K562 (cell line): ENCODE measurements around the gene IGF1R. TPM values are rescaled to one million over a fixed set of nuclear protein-coding genes. Genes with fewer than 3 reads are reported as not detected.

Experiments used
- ATAC-seq: fragments of 200-7000 bp; cut with Tn5 transposase; 3 replicates; pipeline ENCODE4 v1.9.1; 2020; ENCODE audit warnings: moderate library complexity
- BruUV-seq: library from RNA; stranded (reverse); fragments of 400-500 nt; replicated peaks from 2 replicates; lab custom pipeline; 2021; lab: Mats Ljungman, UMichigan
- CTCF ChIA-PET: fragments of 300-600 bp; formaldehyde crosslinking; extraction: SDS; loops from one replicate; lab custom pipeline; 2021; ENCODE audit warnings: low intra/inter-chr PET ratio; lab: Yijun Ruan, JAX
- POLR2A ChIA-PET: fragments of 300-600, 350-650 bp; sonication (Branson Sonifier 250); formaldehyde crosslinking; extraction: SDS; loops from one replicate; lab custom pipeline; 2021; ENCODE audit warnings: antibody characterized with exemption, inconsistent platforms; lab: Yijun Ruan, JAX
- DNase-seq, 4 experiments: peaks; one replicate each; pipeline versions ENCODE4 v3.0.0 to v3.0.0-alpha.2; 2011 to 2018; ENCODE audit warnings: low spot score in 3 of 4, mixed read lengths in 3 of 4; ENCODE audit errors: extremely low read depth in 1 of 4
- FAIRE-seq: peaks from 2 replicates; lab custom pipeline; 2011; peaks lifted over from hg19 to GRCh38; lab: Jason Lieb, UNC
- H2AFZ ChIP-seq: 2 replicates; pipeline ENCODE4 v1.6.0; 2011; ENCODE audit warnings: low read depth, low read length, control low read depth, inconsistent platforms
- H3K27ac ChIP-seq: fragments of 200-600 bp; 3 replicates; pipeline ENCODE4 v1.8.0; 2011; ENCODE audit warnings: low read depth, mild to moderate bottlenecking, control low read depth, inconsistent platforms, low read length, moderate library complexity, mixed read lengths; ENCODE audit errors: extremely low read depth
- H3K27me3 ChIP-seq, 2 experiments: fragments of 300-600 bp in 1 of 2; 2 replicates in 1 of 2; 3 replicates in 1 of 2; pipeline versions ENCODE4 v1.6.0 to v1.8.0; 2011; ENCODE audit warnings: inconsistent platforms in 2 of 2, low read length in 2 of 2, mild to moderate bottlenecking in 1 of 2, mixed read lengths in 1 of 2, moderate library complexity in 1 of 2; ENCODE audit not compliant: control insufficient read depth in 2 of 2, insufficient read depth in 2 of 2
- H3K36me3 ChIP-seq: fragments of 300-600 bp; 3 replicates; pipeline ENCODE4 v1.8.0; 2011; ENCODE audit warnings: mild to moderate bottlenecking, low read length, inconsistent platforms; ENCODE audit not compliant: control insufficient read depth, insufficient read depth
- H3K4me1 ChIP-seq, 2 experiments: fragments of 200-600 bp in 1 of 2; replicated peaks in 1 of 2; 2 replicates in 1 of 2; 3 replicates in 1 of 2; pipeline versions ENCODE4 v1.5.1 to v1.8.0; 2011; ENCODE audit warnings: inconsistent platforms in 2 of 2, low read length in 2 of 2, mild to moderate bottlenecking in 1 of 2, mixed read lengths in 1 of 2, moderate library complexity in 1 of 2; ENCODE audit not compliant: control insufficient read depth in 2 of 2, insufficient read depth in 2 of 2
- H3K4me2 ChIP-seq: 2 replicates; pipeline ENCODE4 v1.6.1; 2011; ENCODE audit warnings: low read length, control low read depth, inconsistent platforms, mixed read lengths; ENCODE audit not compliant: insufficient read depth
- H3K4me3 ChIP-seq: fragments of 200-600 bp; sonication (generic), shearing (Covaris generic); 2 replicates; pipeline ENCODE4 v1.5.1; 2016; ENCODE audit warnings: control low read depth, inconsistent platforms
- H3K79me2 ChIP-seq: fragments of 200-600 bp; 3 replicates; pipeline ENCODE4 v1.8.0; 2011; ENCODE audit warnings: low read length, inconsistent platforms; ENCODE audit not compliant: control insufficient read depth, insufficient read depth
- H3K9ac ChIP-seq, 2 experiments: 2 replicates each; pipeline versions ENCODE4 v1.6.0 to v1.6.1; 2011; ENCODE audit warnings: low read depth in 2 of 2, low read length in 2 of 2, control low read depth in 1 of 2, inconsistent platforms in 1 of 2, mild to moderate bottlenecking in 1 of 2, mixed read lengths in 1 of 2; ENCODE audit not compliant: insufficient read depth in 1 of 2
- H3K9me1 ChIP-seq: one replicate; pipeline ENCODE4 v1.6.0; 2011; ENCODE audit warnings: inconsistent platforms, mild to moderate bottlenecking, low read length, moderate library complexity; ENCODE audit not compliant: control insufficient read depth, insufficient read depth
- H3K9me3 ChIP-seq: replicated peaks from 2 replicates; pipeline ENCODE4 v1.5.1; 2011; ENCODE audit warnings: low read depth, low read length, inconsistent platforms; ENCODE audit not compliant: control insufficient read depth, insufficient read depth
- H4K20me1 ChIP-seq: replicated peaks from 2 replicates; pipeline ENCODE4 v1.6.1; 2011; ENCODE audit warnings: low read length, inconsistent platforms, mixed read lengths; ENCODE audit not compliant: control insufficient read depth, insufficient read depth
- ELF1 ChIP-seq: fragments of 200-800 bp; sonication (Bioruptor generic); IDR thresholded peaks from 2 replicates; pipeline ENCODE4 v1.6.1; 2016; ENCODE audit warnings: missing genetic modification characterization, missing compliant biosample characterization
- LCOR ChIP-seq: sonication (generic); formaldehyde crosslinking; IDR thresholded peaks from 2 replicates; pipeline ENCODE4 v1.8.0; 2022; ENCODE audit warnings: mild to moderate bottlenecking, missing genetic modification reagents
- POLR2A ChIP-seq: fragments of 450-650 bp; conservative IDR thresholded peaks from 2 replicates; pipeline ENCODE4 v1.6.1; 2016
- POU5F1 ChIP-seq: fragments of 150-350 bp; IDR thresholded peaks from 2 replicates; pipeline ENCODE4 v1.6.1; 2014; ENCODE audit warnings: borderline replicate concordance, low read length, low read depth, mild to moderate bottlenecking; ENCODE audit not compliant: partially characterized antibody
- SFPQ ChIP-seq: fragments of 200-400 bp; formaldehyde crosslinking; IDR thresholded peaks from 2 replicates; pipeline ENCODE4 v1.6.1; 2017; ENCODE audit warnings: mild to moderate bottlenecking, low read depth, low read length, moderate library complexity
- U2AF1 ChIP-seq: fragments of 200-400 bp; formaldehyde crosslinking; optimal IDR thresholded peaks from 2 replicates; pipeline ENCODE3; 2017; ENCODE audit warnings: mild to moderate bottlenecking, low read depth, low read length, moderate library complexity
- ZNF449 ChIP-seq: fragments of 250-450 bp; sonication (Bioruptor Pico); IDR thresholded peaks from 2 replicates; pipeline ENCODE4 v1.8.0; 2022; ENCODE audit warnings: moderate library complexity, mild to moderate bottlenecking, inconsistent platforms
- ZNF780A ChIP-seq: fragments of 250-450 bp; sonication (Bioruptor Pico); IDR thresholded peaks from 2 replicates; pipeline ENCODE4 v1.5.0; 2021; ENCODE audit warnings: mild to moderate bottlenecking
- WGBS: fragments of 100-300 bp; shearing (Covaris generic); methylation state at CpG from one replicate; pipeline ENCODE4 v1.1.6; 2016; ENCODE audit warnings: low coverage, mixed read lengths; ENCODE audit not compliant: insufficient coverage; ENCODE audit errors: missing lambda C conversion rate; 5-methylcytosine and 5-hydroxymethylcytosine counted together
- in situ Hi-C: fragments of 300-500 bp; cut with MboI; formaldehyde crosslinking; loops from 4 replicates; pipeline ENCODE4 v1.15.0; 2018; ENCODE audit warnings: inconsistent platforms, mixed read lengths
- intact Hi-C: fragments of 100-400 bp; cut with micrococcal nuclease; formaldehyde crosslinking; loops from 2 replicates; pipeline ENCODE4 v1.14.2; 2022
- polyA plus RNA-seq, 8 experiments: library from polyadenylated mRNA; depleted of rRNA in 4 of 8; stranded (reverse) in 5 of 8; unstranded in 3 of 8; fragments of >200 nt; fragmentation: Nextera tagmentation in 2 of 8; fragmentation: Illumina TruSeq in 1 of 8; extraction: Ambion mirVana in 2 of 8; extraction: Trizol in 1 of 8; gene quantifications; 2 replicates each; pipeline versions ENCODE4 v1.2.1 to v1.2.3, GENCODE V29; 2011 to 2014; ENCODE audit warnings: inconsistent platforms in 1 of 8, missing spikeins in 1 of 8
- total RNA-seq, 7 experiments: library from RNA; depleted of rRNA in 6 of 7; stranded (reverse); fragments of >200 nt in 6 of 7; fragmentation: Illumina TruSeq in 2 of 7; extraction: Trizol in 2 of 7; gene quantifications; 2 replicates each; pipeline versions ENCODE4 v1.2.1 to v1.2.3, GENCODE V29; 2011 to 2021; ENCODE audit warnings: low replicate concordance in 1 of 7

Gene IGF1R
- total and polyA plus RNA-seq, 9 of the 15 experiments (the other 6 are each of a cell fraction or from before 2014, with no cell fraction given), result 0.35 to 8.0 (median 1.6) TPM

- TF ChIP-seq ZNF449 (CRISPR knock-in tag) (no peak), POU5F1 (no peak), LCOR (CRISPR knock-in tag) (no peak), U2AF1 (no peak)
Observed at GRCh38 chr15:98711810-98712209, 63.5 kb downstream of the IGF1R start (continued).

- Histone ChIP-seq H3K27me3 (peaks cover 7 to 57% of the 10 kb centered on the region in 2 experiments), H4K20me1 (peaks cover 39% of the 10 kb centered on the region), H3K9me3 (no peaks in the 10 kb centered on the region), H3K27ac (no peak overlapping the region), H3K36me3 (no peaks in the 10 kb centered on the region), H2AFZ (no peak overlapping the region), H3K79me2 (no peaks in the 10 kb centered on the region), H3K9me1 (no peaks in the 10 kb centered on the region), H3K4me2 (no peak overlapping the region), H3K4me1 (no peaks in the 10 kb centered on the region), H3K9ac (no peak overlapping the region), H3K4me3 (no peak overlapping the region)
- no peak for ATAC-seq
- intact Hi-C loops, result no loop called here
- POLR2A ChIA-PET, result no interaction called here
- no TSS peak for BruUV-seq
- 3% methylated on average over 16 of the region's 16 CpGs for WGBS
- in situ Hi-C loops, result no loop called here
- no peak for DNase-seq
- CTCF ChIA-PET, result no interaction called here
- FAIRE-seq, result no peak
- TF ChIP-seq ELF1 (tag) (no peak), SFPQ (no peak), ZNF780A (CRISPR knock-in tag) (no peak), POLR2A (no peak)
Observed at GRCh38 chr15:98712845-98713584, 64.7 kb downstream of the IGF1R start.
